GM18951 (cell line): ENCODE data around the gene NDUFAF7.

Source experiments
- POLR2A ChIP-seq: IDR thresholded peaks from 4 replicates; pipeline ENCODE4 v1.6.1; 2011; ENCODE audit warnings: mild to moderate bottlenecking; ENCODE audit not compliant: insufficient read length, insufficient read depth; ENCODE audit errors: extremely low read depth
- in situ Hi-C: fragments of 300-500 bp; cut with MboI; formaldehyde crosslinking; loops from one replicate; pipeline ENCODE4 v1.12.0; 2022; ENCODE audit warnings: low sequenced_read_pairs, mixed read lengths, inconsistent platforms; ENCODE audit not compliant: unreplicated experiment

NDUFAF7 gene

GRCh38 chr2:37228788-37229187 is 2.7 kb upstream of the NDUFAF7 start:
- no peak for TF ChIP-seq POLR2A

GRCh38 chr2:37230581-37230980 is 877 bp upstream of the NDUFAF7 start:
- TF ChIP-seq POLR2A: no peak
- in situ Hi-C loops: no loop called here

More at GRCh38 chr2:37228788-37229187, 2.7 kb upstream of the NDUFAF7 start:
- in situ Hi-C loops: no loop called here

DNA sequence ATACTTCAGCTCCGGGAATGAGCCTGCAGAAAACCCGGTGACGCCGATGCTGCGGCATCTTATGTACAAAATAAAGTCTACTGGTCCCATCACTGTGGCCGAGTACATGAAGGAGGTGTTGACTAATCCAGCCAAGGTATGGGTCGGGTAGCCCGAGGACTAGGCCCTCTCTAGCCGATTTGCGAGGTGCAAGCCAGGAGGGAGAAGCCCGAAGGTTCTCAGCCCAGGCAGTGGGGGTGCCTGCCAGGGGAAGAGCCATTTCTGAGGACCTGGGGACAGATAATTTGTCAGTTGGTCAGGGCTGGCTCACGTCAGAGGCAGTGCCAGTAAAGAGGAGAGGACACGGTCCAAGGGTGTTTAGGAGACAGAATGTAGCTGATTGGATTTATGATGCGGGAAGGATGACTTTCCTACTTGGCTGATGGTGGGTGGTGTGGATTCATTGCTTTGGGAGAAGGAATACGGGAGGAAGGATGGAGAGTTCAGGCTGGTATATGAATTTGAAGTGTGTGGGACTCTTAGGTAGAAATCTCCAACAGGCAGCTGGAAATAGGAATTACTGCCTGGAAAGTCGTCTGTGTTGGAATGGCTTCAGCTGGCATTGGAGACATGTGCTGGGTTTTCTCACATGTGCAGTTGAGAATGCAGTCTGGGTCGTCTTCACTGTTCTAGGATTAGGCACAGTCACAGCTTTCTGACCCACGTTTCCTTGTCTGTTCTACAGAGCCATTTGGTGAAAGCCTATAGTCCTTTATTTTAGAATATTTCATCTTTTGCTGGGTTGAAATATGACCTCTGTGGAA is 874 bp downstream of the NDUFAF7 start:
- in situ Hi-C loops: no loop called here
- TF ChIP-seq POLR2A: no peak

DNA sequence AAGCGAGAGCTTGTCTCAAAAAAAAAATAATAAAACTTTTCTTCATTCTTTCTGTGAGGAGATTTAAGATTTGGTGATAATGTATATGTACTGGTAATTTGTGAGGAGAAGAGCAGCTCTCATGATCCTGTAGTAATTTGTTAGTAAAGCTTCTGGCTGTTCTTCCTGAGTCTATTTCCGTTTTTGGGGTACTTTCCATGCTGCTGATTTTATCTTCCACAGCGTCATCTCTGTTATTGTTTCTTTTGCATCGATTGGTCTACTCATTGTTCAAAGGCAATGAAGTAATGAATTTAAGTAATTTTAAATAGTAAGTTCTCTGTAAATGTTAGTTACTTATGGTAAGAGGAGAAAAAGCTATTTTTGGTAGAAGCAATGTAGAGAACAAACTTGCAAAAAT is 12.0 kb downstream of the NDUFAF7 start:
- in situ Hi-C loops: no loop called here
- no peak for TF ChIP-seq POLR2A

- TF ChIP-seq POLR2A: no peak
- in situ Hi-C loops: no loop called here
Observed at GRCh38 chr2:37244017-37244416, 12.6 kb downstream of the NDUFAF7 start.

GRCh38 chr2:37244755-37245154 is 13.3 kb downstream of the NDUFAF7 start:
- no peak for TF ChIP-seq POLR2A
- in situ Hi-C loops: no loop called here

GRCh38 chr2:37246205-37246604 is 14.7 kb downstream of the NDUFAF7 start:
- TF ChIP-seq POLR2A: no peak
- in situ Hi-C loops: no loop called here

GRCh38 chr2:37250869-37251740 is 19.6 kb downstream of the NDUFAF7 start:
- in situ Hi-C loops: no loop called here
- no peak for TF ChIP-seq POLR2A

- in situ Hi-C loops: no loop called here
- TF ChIP-seq POLR2A: no peak
Observed at GRCh38 chr2:37262522-37262921, 31.1 kb downstream of the NDUFAF7 start.

DNA sequence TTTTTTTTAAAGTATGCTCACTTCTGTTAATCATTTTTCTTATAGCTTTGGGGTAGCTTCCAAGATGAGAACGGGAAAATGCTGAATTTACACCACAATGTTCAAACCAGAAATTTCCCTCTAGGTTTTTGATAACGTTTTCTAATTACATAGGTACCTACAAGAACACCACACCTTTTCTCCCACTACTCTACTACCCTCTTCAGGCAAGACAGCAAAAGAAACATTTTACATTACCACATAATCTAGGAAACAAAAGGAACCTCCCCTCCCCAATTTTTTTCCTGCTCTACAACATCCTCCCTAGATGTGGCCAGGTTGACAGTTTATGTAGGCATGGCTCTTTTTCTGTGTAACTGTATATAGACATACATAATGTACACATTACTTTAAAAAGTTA is 32.4 kb downstream of the NDUFAF7 start:
- TF ChIP-seq POLR2A: no peak
- in situ Hi-C loops: no loop called here

DNA sequence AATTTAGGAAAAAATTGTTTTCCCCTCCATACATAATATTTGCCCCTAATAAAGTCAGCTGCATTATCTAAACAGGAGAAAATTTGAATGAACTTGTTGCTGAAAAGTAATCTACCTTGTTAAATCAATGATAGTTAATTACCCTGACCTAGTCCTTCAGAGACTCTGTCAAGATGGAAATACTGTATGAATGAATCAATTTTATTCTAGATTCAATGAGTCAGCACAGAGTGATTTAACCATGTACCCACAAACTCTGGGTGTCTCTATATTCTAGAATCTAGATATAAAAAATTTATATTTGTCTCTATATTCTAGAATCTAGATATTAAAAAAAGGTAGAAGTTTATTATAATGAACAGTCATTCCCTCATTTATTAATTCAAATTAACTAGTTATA is 36.2 kb downstream of the NDUFAF7 start:
- in situ Hi-C loops: no loop called here
- TF ChIP-seq POLR2A: no peak

DNA sequence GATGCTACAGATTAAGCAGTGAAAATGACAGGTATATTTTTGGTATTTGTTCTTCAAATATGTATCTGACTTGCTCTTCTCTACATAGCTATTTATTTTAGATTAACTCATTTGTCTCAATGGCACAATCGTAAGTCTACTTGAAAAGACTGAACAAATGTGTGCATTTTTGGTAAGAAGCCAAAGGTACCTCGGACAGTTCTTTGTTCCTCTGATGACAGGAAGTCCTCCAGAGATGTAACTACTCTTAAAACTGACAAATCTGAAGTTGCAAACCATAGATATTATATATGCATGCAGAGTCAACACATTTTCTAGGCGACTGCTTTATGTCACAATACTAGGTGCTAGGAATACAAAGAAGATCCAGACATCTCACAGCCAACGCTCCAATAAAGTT is 36.7 kb downstream of the NDUFAF7 start:
- TF ChIP-seq POLR2A: no peak
- in situ Hi-C loops: no loop called here

DNA sequence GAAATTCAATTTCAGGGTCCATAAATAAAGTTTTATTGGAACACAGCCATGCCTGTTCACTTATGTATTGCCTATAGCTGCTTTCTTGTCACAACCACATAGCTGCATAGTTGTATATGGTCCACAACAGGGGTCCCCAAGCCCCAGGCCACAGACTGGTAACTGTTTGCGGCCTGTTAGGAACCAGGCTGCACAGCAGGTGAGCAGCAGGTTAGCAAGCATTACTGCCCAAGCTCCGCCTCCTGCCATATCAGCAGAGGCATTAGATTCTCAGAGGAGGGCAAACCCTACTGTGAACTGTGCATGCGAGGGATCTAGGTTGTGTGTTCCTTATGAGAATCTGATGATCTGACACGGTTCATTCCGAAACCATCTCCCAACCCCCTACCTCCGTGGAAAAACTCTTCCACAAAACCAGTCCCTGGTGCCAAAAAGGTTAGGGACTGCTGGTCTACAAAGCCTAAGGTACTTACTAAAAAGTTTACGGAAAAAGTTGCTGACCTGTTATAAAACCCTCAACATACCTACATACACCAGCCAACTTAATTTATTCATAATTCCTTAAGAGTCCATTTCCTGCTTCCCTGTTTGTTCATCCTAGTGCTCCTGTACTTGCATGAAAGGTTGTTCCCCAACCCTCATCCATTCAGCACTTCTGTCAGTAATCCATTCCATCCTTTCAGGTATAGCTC is 40.1 kb downstream of the NDUFAF7 start:
- no peak for TF ChIP-seq POLR2A
- in situ Hi-C loops: no loop called here
